GM18873 (cell line): ENCODE results near the gene DISC1.
"Not testable (repeated sequence)": the region's sequence is repeated elsewhere in the genome, so short reads cannot be mapped to it uniquely, and the experiment has no call there.

Source experiments
- ATAC-seq: cut with Tn5 transposase; IDR thresholded peaks from one replicate; pipeline ENCODE4 v1.9.1; 2021; ENCODE audit warnings: mild to moderate bottlenecking, moderate library complexity, moderate number of reproducible peaks; ENCODE audit not compliant: unreplicated experiment, low FRiP score

DISC1 gene

DNA sequence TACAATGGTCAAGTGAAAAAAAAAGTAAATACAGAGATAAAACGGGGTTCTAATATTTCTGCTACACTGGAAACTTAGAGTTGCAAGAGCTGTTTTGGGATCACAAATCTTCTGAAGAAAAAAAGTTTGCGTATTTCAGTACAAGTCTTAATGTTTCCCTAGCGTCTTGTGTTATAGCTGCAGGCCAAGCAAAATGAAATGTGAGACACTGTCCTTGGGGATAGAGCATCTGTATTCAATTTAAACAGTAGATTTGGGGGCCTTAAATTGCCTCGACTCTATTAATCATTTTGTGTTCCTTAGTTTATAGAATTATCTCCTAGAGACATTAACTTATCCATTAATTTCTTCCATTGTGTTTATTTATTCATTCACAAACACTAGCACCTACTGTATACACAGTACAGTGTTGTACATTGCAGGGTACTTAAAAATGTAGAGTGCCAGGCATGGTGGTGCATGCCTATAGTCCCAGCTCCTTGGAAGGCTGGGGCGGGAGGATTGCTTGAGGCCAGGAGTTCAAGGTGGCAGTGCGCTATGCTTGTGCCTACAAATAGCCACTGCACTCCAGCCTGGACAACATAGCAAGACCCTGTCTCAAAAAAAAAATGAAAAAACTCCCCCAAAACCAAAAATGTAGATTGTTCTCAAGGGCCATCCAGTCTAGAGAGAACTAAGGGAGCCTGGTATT is 7.9 kb downstream of the DISC1 start:
- ATAC-seq: no peak

DNA sequence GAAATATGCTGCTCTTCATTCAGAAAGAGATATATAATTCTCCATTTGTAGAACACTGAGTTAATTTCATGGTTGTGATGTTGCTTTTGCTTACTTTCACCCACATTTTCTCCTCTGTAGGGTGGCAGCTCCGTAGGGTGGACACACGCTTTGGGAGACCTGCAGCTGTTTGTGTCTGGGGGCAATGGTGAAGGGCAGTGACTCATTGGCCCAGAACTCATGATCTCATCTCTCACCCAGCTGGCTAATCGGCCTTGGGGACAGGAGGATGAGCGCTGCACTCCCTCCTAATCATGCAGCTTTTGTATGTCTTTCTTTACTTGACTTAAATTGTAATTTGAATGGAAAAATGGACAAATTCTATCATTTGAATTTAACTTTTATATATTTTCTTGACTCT is 9.6 kb downstream of the DISC1 start:
- no peak for ATAC-seq

DNA sequence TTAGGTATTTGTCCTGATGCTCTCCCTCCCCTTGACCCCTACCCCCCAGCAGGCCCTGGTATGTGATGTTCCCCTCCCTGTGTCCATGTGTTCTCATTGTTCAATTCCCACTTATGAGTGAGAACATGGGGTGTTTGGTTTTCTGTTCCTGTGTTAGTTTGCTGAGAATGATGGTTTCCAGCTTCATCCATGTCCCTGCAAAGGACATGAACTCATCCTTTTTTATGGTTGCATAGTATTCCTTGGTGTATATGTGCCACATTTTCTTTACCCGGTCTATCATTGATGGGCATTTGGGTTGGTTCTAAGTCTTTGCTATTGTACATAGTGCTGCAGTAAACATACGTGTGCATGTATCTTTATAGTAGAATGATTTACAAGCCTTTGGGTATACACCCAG is 10.3 kb downstream of the DISC1 start:
- not testable (repeated sequence) for ATAC-seq

DNA sequence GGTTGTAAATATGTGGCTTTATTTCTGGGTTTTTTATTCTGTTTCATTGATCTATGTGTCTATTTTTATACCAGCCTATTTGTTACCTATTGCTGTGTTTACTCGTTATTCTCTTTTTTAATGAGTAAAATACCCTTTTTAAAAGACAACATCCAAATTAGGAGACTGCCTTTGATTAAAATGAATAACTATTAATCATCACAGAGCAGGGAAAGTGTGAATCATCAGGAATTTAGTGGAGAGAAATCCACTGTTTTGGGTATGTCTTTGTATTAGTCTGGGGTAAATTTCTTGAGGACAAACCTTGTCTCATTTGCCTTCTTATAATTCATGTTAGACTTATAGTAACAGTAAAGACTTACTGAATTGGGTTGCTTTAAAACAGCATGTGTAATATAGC is 12.1 kb downstream of the DISC1 start:
- ATAC-seq: no peak

DNA sequence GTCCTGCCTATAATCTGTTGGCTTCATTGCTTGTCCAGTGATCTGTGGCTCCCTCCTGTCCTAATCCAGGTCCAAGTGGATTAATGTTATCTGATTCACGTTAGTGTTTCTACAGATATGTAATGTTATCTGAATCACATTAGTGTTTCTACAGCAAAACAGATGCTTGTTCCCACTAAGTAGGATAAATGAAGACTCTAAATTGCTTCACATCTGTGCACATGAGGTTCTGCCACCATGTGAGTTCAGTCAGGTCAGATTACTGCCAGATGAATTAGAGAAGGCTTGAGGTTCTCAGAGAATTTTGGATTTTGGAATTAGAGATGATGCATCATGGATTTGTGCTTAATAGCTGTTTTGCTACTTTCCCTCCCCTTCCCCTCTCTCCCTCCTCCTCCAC is 13.2 kb downstream of the DISC1 start:
- ATAC-seq: no peak

DNA sequence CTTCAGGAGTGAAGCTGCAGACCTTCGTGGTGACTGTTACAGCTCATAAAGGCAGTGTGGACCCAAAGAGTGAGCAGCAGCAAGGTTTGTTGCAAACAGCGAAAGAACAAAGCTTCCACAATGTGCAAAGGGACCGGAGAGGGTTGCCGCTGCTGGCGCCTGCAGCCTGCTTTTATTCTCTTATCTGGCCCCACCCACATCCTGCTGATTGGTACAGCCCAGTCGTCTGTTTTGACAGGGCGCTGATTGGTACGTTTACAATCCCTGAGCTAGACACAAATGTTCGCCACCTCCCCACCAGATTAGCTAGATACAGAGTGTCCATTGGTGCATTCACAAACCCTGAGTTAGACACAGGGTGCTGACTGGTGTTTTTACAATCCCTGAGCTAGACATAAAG is 14.9 kb downstream of the DISC1 start:
- not testable (repeated sequence) for ATAC-seq

DNA sequence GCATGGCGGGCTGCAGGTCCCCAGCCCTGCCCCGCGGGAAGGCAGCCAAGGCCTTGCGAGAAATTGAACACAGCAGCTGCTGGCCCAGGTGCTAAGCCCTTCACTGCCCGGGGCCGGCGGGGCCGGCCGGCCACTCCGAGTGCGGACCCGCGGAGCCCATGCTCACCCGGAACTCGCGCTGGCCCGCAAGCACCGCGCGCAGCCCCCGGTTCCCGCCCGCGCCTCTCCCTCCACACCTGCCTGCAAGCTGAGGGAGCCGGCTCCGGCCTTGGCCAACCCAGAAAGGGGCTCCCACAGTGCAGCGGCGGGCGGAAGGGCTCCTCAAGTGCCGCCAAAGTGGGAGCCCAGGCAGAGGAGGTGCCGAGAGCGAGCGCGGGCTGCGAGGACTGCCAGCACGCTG is 15.5 kb downstream of the DISC1 start:
- not testable (repeated sequence) for ATAC-seq

DNA sequence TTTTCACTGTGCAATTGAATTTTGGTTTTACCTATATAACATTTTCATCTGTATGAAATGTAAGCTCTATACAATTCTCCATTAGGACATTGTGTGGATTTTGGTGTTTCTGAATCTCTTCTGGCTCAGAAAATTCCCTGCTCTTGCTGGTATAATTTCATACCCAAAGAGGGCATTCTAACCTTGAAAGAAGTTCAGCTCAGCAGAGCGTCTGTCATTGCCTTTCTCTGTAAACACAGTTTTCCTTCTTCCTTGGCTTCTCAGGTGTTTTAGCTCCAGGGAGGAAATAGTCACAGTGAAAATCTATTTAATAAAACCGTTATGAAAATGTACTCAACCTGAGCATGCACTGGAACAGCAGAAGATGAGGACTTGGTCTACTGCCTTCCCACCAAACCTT is 16.0 kb downstream of the DISC1 start:
- no peak for ATAC-seq

DNA sequence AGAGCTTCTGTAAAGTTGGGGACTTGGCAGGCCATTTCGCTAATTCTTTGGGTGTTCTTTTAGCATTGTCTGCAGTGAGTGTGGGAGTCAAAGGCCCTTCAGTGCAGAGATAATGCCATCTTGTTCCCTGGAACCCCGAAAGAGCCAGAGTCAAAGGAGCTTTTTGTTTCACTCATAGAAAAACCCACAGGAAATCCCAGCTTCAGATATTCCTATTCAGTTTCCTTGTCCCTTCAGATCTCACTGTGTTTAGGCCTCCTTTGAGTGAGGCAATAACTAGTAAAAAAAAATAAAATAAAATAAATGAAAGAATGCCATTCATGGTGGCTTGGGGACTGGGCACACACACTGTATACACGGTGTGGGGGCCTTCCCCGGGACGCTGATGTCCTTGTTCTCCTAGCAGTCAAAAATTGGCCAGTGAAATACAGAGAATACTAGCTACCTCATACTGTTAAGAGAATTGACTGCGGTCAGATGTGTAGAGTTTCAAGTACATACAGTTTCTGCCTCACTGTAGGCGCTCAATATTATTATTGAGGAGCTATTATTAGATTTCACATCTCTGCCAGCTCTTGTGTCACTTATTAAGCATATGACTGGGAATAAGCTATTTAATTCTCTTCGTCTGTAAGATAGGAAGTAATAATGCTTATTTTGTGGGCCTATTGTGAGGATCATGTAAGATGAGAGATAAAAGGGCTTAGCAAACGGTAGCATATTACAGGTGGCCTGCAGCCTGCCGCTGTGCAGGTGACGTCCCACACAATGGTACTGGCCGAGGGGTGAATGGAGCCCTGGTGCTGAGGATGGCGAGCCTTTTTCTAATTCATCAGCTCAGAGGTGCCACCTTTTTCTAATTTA is 16.7 kb downstream of the DISC1 start:
- no peak for ATAC-seq

DNA sequence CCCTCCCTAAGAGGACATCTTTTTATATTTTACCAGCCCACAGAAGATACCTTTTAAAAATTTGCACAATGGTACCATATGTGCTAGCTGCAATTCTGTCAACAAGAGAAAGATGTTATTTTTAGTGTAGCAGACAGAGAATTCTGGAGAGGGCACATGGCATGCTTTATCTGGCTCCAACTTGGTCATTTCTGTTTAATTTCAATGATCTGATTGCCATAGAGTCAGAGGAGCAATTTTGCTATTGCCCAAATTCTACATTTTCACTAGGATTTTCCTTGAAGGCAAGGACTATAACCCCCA is 17.3 kb downstream of the DISC1 start:
- no peak for ATAC-seq

DNA sequence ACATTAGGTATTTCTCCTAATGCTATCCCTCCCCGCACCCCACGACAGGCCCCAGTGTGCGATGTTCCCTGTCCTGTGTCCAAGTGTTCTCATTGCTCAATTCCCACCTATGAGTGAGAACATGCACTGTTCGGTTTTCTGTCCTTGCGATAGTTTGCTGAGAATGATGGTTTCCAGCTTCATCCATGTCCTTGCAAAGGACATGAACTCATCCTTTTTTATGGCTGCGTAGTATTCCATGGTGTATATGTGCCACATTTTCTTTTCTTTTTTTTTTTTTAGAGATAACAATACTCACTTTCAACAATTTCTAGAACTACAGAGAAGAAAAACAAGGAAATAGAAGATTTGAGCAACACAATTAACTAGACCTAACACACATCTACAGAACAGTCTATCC is 19.0 kb downstream of the DISC1 start:
- not testable (repeated sequence) for ATAC-seq

DNA sequence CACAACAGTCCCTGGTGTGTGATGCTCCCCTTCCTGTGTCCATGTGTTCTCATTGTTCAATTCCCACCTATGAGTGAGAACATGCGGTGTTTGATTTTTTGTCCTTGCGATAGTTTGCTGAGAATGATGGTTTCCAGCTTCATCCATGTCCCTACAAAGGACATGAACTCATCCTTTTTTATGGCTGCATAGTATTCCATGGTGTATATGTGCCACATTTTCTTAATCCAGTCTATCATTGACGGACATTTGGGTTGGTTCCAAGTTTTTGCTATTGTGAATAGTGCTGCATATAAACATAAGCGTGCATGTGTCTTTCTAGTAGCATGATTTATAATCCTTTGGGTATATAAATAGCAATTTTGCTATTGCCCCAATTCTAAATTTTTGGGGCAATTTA is 19.6 kb downstream of the DISC1 start:
- not testable (repeated sequence) for ATAC-seq

DNA sequence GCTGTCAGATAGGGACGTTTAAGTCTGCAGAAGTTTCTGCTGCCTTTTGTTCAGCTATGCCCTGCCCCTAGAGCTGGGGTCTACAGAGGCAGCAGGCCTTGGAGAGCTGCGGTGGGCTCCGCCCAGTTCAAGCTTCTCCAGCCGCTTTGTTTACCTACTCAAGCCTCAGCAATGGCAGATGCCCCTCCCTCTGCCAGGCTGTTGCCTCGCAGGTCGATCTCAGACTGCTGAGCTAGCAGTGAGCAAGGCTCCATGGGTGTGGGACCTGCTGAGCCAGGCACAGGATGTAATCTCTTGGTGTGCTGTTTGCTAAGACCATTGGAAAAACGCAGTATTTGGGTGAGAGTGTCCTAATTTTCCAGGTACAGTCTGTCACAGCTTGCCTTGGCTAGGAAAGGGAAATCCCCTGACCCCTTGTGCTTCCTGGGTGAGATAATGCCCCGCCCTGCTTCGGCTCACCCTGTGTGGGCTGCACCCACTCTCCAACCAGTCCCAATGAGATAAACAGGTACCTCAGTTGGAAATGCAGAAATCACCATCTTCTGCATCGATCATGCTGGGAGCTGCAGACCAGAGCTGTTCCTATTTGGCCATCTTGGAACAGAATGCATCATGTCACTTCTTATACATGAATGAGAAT is 25.2 kb downstream of the DISC1 start:
- ATAC-seq: not testable (repeated sequence)

DNA sequence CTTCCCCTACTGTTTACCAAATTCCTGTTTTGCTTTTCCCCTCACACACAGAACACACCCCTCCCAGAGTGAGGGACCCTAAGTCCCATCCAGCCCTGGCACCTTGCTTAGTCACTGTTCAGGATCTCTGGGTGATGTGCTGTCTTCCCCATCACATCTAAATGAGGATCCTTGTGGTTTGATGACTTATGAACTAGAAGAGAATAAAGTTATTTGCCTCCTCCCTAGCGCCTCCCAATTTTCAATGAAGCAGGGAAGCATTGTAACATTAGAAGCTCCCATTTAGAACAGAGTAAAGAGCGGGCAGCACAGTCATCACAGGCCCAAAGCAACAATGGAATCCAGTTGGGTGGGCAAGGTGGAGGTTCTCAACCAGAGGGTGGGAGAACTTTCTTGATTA is 27.0 kb downstream of the DISC1 start:
- no peak for ATAC-seq

DNA sequence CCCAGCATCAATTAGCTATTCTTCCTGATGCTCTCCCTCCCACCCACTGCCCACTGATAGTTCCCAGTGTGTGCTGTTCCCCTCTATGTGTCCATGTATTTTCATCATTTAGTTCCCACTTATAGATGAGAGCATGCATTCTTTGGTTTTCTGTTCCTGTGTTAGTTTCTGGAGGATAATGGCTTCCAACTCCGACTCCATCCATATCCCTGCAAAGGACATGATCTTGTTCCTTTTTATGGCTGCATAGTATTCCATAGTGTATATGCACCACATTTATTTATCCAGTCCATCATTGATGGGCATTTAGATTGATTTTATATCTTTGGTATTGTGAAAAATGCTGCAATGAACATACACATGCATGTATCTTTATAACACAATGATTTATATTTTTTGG is 30.2 kb downstream of the DISC1 start:
- ATAC-seq: no peak

DNA sequence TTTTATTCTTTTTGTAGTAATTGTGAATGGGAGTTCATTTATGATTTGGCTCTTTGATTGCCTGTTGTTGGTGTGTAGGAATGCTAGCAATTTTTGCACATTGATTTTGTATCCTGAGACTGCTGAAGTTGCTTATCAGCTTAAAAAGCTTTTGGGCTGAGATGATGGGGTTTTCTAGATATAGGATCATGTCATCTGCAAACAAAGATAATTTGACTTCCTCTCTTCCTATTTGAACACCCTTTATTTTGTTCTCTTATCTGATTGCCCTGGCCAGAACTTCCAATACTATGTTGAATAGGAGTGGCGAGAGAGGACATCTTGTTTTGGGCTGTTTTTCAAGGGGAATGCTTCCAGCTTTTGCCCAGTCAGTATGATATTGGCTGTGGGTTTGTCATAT is 31.6 kb downstream of the DISC1 start:
- ATAC-seq: not testable (repeated sequence)

DNA sequence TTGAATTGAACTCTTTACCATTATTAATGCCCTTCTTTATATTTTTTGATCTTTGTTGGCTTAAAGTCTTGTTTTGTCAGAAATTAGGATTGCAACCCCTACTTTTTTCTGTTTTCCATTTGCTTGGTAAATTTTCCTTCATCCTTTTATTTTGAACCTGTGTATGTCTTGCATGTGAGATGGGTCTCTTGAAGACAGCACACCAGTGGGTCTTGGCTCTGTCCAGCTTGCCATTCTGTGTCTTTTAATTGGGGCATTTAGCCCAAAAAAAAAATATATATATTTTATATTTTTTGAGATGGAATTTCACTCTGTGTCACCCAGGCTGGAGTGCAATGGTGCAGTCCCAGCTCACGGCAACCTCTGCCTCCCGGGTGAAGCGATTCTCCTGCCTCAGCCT is 33.6 kb downstream of the DISC1 start:
- ATAC-seq: no peak

DNA sequence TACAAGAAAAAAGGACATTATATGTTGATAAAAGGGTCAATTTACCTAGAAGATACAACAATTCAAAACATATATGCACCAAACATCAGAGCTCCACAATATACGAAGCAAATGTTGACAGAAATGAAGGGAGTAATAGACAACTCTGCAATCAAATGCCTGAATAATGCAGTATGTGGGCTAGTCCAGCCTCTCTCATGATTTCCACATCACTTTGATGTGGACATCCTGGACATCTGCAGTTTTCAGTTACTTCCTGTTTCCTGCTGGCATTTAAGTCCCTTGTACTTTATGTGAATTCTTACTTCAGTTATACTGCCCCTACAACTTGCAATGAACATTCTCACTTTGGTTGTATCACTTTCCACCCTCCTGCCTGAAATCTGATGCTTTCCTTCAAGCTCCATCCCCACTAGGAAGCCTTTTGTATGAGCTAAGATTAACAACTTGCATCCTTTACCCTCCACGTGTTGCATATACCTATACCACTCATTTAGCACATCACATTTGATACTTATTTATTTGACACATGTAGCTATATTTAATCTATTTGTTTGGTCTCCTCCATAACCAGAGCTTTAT is 36.7 kb downstream of the DISC1 start:
- no peak for ATAC-seq

DNA sequence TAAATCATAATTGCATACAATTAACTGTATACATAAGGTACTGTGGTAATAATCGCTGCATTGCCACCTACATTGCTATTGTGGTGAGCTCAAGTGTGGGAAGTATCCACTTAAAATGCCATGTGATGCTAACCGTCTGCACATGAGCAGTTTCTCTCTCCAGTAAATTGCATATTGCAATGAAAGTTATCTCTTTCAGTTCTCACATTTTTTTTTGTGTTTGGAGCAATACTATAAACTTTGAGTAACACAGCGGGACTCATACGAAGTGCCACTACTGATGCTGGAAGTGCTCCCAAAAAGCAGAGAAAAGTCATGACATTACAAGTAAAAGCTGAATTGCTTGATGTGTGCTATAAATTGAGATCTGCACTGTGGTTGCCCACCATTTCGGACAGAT is 38.5 kb downstream of the DISC1 start:
- ATAC-seq: no peak

DNA sequence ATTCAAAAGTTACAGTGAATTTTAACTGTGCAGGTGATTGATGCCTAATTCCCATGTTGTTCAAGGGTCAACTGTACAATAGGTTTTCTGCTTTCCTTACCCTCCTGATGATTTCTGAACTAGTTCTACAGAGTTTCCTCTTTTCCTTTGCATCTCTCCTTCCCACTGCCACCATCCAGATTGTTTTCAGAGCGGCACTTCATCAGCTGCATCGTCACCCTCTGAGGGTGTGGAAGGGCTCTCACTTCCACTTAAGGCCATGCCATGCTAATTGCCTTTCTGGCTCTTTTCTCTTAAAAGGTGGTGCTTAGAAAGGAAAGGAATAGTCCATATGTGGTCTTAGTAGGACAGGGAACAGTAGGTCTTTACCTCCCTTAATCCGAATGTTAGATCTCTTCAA is 39.1 kb downstream of the DISC1 start:
- ATAC-seq: no peak

DNA sequence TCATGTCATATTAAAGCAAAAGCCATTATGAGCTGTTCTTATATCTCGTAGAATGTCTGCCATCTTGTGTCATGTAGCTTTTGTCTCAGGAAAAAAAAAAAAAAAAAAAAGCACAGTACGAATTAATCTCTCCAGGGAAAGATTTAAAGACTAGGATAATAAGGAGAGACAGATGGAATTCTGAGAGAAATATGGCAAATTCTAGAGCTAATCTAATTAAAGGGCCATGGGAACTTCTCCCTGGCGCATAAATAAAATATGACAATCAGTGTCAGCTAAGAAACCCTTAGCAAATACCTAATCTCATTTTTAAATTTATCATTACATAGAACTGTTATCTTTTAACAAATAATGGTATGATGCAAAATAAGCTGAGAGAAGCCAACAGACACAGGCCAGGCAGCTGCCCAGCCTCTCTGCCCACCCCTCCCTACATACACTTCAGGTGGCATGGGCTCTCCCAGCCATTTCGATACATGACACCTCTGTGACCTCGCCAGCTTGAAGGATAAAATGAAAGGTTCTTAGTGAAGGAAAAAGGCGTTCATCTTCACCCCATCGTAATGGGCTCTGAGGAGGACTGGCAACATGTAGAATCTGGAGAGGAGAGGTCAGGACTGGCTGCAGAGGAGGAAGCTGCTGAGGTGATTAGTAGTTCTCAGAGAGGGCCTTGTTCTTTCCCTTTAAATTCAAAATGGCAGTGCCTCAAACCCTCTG is 39.8 kb downstream of the DISC1 start:
- ATAC-seq: no peak
